ENCODE measurements around the gene OXER1. TPM values are rescaled to one million over a fixed set of nuclear protein-coding genes. Genes with fewer than 3 reads are reported as not detected.

The OXER1 gene
- polyA plus RNA-seq, 5 donors, result 6.5 to 10.0 (median 8.9) TPM

DNA sequence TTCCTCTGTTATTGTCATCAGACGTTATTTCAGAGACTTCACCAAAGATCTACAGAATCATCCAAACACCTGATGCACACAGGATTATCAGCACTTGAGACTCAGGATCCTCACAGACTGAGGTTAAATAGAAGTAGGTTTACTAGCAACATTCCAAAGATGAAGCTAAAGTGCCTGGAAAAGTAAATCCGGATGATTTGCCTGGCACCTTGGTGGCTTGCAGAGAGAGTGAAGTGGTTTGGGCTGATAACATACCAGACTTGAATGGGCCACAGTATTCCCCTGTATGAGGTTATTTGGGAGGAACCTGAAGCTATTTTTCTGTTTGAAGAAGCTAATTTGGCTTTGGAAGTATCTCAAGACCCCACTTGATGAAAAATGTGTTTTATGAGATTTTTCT is 51.0 kb downstream of the OXER1 start:
- no peak for DNase-seq

Other genes starting within 250 kb of the OXER1 start
- gene MTA3, start 195.5 kb downstream of the OXER1 start, polyA plus RNA-seq (ENCODE audit: insufficient read depth in 1 of 5, insufficient read length in 5 of 5, low replicate concordance in 1 of 5), result 10 to 100 TPM; 47.0 to 80.4 (median 72.9) TPM
- gene HAAO, start 28.4 kb upstream of the OXER1 start, polyA plus RNA-seq (ENCODE audit: insufficient read depth in 1 of 5, insufficient read length in 5 of 5, low replicate concordance in 1 of 5), result 10 to 100 TPM; 21.8 to 36.0 (median 25.7) TPM

All from right lung (tissue), 5 donors.